Stimulated activated CD8-positive, alpha-beta memory T cell treated with anti-CD3 and anti-CD28 coated beads, Interleukin-15, amount 100 ng/mL, for 1 hour (primary cell): ENCODE data around the gene SNAI1.
"Not testable (repeated sequence)": the region's sequence is repeated elsewhere in the genome, so short reads cannot be mapped to it uniquely, and the experiment has no call there.

Experiments used
- DNase-seq: peaks from one replicate; pipeline ENCODE4 v3.0.0-alpha.2; 2020; ENCODE audit warnings: low read depth

Gene SNAI1

DNA sequence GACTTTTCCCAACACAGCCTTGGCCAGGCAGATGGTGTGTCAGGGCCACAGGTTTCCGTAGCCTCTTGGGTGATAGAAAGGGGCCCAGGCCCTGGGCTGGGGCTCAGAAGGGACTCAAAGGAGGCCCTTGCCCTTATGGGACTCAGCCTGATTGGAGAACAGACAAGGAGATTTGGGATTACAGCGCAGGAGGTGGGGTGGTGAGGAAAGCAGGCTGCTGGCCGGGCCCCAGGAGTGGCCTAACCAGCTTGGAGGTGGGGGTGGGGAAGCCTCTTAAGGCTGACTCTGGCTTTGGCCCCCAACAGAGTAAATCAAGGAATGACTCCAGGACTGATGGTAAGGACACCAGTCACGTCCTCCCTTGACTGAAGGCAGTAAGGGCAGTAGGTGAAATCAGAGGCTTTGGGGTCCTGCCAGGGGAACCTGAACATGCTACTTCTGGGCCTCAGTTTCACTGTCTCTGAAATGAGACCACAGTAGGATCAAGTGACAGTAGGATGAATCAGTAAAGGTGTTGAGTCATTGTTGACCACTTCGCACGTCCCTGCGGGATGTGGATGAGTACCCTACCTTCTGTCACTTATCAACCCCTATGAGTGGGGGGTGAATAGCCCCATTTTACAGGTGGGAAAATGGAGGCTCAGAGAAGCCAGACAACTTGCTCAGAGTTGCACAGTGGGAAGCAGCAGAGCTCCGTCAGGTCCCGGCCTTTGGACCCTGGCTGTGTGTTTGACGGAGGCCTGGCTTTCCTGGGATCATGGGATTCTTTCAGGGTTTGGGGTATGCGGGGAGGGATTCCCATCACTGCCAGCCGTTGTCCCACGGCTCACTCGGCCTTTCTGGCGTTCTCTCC is 4.5 kb downstream of the SNAI1 start:
- no peak for DNase-seq

DNA sequence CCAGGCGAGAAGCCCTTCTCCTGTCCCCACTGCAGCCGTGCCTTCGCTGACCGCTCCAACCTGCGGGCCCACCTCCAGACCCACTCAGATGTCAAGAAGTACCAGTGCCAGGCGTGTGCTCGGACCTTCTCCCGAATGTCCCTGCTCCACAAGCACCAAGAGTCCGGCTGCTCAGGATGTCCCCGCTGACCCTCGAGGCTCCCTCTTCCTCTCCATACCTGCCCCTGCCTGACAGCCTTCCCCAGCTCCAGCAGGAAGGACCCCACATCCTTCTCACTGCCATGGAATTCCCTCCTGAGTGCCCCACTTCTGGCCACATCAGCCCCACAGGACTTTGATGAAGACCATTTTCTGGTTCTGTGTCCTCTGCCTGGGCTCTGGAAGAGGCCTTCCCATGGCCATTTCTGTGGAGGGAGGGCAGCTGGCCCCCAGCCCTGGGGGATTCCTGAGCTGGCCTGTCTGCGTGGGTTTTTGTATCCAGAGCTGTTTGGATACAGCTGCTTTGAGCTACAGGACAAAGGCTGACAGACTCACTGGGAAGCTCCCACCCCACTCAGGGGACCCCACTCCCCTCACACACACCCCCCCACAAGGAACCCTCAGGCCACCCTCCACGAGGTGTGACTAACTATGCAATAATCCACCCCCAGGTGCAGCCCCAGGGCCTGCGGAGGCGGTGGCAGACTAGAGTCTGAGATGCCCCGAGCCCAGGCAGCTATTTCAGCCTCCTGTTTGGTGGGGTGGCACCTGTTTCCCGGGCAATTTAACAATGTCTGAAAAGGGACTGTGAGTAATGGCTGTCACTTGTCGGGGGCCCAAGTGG is 5.3 kb downstream of the SNAI1 start:
- no peak for DNase-seq

DNA sequence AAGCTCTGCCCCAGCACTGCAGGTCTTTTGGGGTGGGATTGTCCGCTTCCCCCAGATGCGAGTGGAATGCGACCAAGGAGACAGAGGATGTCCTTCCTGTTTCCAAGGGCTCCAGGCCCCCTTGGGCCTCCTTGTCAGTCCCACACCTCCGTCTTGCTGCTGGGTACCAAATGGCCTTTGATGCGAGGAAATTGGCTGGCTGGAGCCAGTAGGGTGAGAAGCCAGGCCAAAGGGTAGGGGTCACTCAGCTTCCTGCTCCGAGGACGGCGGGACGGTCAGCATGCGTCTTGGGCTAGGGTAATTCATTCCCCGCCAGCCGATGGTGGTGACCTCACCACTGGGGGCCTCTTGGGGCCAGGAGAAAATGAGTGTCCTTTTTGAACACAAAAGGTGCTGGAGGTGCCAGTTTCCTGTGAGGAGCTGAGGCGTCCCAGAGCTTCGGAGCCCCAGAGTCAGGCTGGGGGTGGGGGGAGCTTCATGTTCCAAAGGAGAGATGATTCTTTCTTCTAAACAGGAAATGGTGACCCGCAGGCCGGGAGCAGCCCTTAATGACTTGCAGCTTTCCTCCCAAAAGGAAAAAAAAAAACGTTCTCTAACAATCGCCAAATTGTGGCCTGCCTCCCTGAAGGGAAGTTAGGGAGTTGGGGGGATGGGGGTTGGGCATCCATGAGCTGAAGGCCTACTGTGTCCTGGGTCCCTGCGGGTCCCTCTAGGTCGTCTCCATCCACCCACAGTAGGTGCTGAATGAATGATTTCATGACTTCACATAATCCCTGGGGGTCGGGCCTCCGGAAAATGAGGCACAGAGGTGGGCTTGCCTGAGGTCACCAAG is 6.7 kb downstream of the SNAI1 start:
- DNase-seq, result no peak

DNA sequence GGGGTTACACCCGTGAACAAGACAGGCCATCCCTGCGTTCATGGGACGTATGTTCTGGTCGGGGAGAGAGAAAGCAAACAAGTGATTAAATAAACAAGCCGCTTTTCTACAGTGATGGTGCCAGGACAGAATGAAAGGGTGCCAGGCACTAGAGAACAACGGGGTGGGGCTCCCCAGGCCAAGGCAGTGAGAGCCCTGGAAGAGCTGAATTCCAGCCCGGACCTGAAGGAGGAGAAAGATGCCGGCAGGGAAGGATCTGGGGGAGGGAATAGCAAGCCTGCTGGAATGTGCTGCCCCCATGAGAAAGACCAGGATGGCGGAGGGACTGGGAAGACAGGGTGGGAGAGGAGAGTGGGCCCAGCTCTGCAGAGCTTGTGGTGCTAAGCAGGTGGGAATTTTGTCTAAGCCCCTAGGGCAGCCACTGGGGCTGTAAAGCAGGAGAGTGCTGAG is 7.5 kb downstream of the SNAI1 start:
- DNase-seq, result no peak

DNA sequence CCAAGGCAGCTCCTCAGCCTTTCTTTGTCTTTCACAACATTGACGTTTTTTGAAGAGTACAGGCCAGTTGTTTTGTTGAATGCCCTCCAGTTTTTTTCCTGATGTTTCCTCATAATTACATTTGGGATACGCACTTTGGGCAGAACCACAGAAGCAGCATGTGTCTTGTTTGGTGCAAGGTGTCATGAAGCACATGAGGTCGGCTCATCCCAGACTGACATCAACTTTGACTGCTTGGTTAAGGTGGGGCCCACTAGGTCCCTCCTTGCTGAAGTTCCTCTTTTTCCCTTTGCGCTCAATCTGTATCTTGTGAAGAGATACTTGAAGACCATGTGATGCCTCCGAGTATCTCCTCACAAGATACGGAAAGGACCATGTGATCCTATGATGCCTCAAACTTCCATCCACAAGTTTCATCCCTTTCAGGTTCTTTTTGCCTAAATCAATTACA is 10.5 kb downstream of the SNAI1 start:
- DNase-seq, result no peak

DNA sequence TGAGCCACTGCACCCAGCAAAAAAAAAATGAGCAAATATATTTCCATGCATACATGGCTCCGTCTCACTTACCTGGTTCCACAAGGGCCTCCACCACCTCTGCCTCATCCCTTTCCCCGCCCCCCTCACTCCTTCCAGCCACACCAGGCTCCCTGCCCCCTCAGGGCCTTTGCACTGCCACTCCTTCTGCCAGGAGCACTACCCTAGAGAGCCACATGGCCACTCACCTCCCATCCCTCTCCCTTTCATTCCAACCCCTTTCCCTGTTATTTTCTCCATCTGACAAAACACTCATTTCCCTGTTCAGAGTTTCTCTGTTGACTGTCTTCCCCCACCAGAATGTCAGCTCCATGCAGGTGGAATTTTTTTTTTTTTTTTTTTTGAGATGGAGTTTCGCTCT is 12.8 kb downstream of the SNAI1 start:
- DNase-seq, result no peak

DNA sequence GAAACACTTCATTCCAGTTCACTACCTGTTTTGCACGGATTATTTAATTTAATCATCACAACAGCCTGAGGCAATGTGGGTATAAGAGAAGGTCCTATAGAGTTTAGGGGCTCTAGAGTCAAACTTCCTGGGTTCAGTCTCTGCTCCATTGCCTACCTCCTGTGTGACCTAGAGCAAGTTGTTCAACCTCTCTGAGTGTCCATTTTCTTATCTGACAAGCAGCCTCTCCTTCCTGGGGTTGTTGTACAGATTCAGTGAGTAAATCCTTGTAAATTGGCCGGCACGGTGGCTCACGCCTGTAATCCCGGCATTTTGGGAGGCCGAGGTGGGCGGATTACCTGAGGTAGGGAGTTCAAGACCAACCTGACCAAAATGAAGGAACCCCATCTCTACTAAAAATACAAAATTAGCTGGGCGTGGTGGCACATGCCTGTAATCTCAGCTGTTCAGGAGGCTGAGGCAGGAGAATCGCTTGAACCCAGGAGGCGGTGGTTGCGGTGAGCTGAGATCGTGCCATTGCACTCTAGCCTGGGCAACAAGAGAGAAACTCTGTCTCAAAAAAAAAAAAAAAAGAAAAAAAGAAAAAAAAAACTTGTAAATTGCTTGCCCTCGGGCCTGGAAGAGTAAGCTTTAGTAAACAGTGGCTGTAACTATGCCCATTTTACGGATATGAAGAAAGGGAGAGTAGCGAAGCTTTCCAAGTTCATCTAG is 15.9 kb downstream of the SNAI1 start:
- DNase-seq, result not testable (repeated sequence)

DNA sequence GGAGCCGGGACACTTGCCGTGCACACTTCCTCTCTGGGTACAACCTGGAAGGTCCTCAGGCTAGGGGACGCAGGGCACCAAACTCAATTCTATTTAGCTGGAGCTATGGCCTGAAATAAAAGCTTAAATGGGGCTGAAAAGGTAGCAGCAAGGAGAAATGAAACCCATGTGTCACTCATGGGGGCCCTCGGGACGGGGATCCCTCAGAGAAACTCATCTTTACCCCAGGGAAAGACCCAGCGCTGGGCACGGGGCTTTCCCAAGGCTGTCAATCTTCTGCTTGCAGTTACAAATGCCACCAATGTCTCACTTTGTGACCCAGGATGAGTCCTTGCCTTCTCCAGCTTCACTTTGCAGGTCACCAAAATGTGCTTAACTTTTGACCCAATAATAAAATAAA is 16.5 kb downstream of the SNAI1 start:
- DNase-seq, result no peak

DNA sequence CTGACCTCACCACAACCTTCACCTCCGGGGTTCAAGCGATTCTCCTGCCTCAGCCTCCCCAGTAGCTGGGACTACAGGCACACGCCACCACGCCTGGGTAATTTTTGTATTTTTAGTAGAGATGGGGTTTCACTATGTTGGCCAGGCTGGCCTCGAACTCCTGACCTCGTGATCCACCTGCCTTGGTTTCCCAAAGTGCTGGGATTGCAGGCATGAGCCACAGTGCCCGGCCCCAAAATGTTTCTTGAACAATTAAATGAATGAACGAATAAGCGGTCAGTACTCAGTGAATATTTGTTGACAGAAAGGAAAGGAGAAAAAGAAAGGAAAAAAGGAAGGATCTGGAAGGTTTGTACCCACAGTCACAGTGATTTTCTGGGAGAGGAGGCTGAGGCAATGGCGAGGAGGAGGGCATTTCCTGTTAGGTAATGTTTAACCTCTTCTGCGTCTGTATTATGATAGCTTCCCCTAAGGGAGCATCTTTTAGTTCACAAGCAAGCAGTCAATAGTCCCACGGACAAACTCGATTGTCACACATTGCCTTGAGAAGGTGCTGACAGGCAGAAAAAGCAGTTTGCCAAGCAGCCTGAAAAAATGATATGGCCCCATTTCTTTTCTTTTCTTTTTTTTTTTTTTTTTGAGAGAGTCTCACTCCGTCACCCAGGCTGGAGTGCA is 17.9 kb downstream of the SNAI1 start:
- DNase-seq, result not testable (repeated sequence)

DNA sequence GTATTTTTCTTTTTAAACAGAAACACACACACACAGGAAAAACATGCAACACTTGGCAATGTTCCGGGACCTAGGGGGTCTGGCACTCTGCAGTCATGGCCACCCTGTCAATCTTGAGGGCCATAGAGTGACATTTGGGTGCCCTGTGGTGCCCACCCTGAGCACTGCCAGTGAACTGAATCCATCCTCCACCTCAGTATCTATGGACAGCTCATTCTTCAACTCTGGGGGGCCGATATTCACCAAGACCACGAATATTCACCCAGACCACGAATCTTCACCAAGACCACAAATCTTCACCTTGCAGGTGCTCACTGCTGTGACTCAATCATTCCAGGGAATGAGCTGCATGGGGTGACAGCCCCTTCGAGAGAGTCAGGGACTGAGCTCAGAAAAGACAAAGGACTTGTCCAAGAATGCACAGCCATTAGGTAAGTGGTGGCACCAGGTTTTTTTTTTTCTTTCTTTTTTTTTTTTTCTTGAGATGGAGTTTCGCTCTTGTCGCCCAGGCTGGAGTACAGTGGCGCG is 19.1 kb downstream of the SNAI1 start:
- no peak for DNase-seq

DNA sequence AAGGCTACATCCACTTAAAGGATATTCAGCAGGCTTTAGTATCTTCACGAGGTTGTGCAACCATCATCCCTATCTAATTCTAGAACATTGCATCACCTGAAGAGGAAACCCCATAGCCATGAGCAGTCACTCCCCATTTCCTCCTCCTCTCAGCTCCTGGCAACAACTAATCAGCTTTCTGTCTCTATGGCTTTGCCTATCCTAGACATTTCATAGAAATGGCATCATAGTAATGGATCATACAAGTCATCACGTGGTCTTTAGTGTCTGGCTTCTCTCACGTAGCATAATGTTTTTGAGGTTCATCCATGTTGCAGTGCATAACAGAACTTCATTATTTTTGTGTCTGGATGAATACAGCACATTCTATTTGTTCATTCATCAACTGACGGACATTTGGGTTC is 20.5 kb downstream of the SNAI1 start:
- DNase-seq, result no peak

DNA sequence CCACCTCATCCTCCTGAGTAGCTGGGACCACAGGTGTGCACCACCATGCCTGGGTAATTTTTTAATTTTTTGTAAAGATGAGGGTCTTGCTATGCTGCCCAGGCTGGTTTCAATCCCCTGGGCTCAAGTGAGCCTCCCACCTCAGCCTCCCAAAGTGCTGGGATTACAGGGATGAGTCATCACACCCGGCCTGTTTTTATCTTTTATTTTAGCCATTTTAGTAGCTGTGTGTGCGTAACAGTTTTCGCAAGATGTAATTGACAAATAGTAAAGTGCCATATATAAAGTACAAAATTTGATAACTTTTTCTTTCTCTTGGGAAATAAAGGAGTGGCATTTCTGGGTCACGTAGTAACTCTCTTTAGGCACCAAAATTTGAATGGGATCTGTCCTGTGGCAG is 21.4 kb downstream of the SNAI1 start:
- no peak for DNase-seq

DNA sequence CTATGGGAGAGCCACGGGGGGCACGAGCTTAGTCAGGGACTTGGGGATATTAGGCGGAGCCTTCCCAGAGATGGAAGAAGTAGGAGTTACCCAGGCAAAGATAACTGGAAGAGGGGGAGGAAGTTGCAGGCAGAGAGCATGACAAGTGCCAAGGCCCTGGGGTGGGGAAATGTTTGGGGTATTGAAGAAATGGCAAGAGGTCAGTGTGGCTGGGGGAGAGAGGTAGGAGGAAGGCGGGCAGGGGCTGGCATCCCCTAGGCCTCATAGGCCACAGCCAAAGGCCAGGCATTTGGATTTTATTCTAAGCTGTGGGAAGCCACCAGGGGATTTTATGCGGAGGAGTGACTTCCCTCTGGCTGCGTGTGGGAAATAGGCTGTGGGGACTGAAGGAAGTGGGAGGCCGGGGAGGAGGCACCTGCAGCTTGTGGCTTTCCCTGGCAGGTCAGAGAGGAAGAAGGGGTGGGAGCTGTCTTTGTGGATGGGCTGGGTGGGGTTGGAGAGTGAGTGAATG is 22.7 kb downstream of the SNAI1 start:
- no peak for DNase-seq

DNA sequence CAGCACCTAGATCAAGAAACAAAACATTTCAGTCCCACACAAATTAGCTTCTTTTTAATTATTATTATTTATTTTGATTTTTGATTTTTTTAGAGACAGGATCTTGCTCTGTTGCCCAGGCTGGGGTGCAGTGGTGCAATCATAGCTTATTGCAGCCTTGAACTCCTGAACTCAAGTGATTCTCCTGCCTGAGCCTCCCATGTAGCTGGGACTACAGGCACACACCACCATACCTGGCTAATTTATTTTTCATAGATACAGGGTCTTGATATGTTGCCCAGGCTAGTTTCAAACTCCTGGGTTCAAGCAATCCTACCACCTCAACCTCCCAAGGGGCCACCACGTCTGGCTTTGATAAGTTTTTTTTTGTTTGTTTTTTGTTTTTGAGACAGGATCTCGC is 24.6 kb downstream of the SNAI1 start:
- DNase-seq, result no peak

DNA sequence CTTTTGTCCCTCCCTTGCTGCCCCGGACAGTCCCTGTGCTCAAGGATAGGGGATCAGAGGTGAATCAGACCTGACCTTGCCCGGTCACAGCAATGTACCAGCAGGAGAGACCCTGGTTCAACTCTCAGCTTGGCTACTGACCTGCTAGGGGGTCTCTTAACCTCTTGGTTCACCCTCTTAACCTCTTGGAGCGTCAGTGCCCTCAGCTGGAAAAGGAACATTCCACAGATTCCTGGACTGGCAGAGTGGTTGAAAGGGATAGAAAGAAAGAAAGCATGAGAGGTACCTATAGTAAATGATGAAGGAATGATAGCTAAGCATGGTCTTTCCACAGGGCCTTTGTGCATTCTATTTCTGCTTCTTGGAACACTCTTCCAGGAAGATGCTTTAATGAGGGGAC is 25.2 kb downstream of the SNAI1 start:
- no peak for DNase-seq

DNA sequence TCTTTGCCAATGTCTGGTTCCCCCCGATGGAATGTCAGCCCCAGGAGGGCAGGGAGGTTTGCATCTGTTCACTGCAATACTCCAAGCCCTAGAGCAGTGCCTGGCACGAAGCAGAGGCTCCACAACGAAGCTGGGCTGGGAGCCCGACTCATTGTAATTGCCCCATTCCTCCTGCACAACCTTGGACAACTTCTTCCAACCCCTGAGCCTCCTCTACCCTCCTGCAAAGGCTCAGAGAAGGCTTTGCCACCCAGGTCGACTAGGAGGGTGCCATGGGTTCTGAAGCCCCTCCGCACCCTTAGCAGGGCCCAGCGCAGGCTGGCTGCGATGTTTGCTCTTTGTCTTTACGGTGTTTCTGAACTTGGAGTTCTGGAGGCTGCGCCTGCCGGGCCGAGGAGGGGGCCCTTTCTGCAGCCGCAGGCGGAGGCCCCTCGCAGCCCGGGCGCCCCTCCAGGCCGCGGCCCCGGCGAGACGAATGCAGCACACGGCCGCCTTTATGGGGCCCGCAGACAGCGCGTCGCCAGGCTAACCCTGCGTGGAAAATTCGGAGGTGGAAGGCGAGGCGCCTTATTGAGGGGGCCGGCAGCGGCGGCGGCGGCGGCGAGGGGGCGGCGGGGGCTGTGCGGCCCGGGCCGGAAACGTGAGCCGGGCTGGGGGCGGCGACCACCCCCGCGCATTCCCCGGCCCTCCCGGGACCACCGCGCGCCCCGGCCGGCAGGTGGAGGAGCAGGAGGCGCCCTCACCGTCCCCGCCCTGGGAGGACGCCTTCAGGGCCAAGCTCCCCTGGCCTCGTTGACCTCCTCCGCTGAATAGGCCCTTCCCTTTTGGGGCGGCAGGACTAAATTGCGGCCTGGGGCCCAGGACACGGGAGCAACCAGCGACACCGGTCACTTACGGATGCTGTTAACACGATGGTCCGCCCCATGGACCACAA is 27.0 kb downstream of the SNAI1 start:
- DNase-seq, result no peak

DNA sequence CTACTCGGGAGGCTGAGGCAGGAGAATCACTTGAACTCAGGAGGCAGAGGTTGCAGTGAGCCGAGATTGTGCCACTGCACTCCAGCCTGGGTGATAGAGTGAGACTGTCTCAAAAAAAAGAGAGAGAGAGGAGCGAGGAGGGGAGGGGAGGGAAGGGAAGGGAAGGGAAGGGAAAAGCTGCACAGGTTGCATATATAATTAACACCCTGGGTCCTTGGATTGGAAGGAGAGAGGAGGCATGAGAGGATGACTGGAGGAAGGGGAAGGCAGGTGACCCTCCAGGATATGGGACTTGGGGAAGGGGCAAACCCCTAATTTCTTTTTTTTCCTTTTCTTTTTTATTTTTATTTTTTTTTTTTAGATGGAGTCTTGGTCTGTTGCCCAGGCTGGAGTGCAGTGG is 28.8 kb downstream of the SNAI1 start:
- DNase-seq, result not testable (repeated sequence)

DNA sequence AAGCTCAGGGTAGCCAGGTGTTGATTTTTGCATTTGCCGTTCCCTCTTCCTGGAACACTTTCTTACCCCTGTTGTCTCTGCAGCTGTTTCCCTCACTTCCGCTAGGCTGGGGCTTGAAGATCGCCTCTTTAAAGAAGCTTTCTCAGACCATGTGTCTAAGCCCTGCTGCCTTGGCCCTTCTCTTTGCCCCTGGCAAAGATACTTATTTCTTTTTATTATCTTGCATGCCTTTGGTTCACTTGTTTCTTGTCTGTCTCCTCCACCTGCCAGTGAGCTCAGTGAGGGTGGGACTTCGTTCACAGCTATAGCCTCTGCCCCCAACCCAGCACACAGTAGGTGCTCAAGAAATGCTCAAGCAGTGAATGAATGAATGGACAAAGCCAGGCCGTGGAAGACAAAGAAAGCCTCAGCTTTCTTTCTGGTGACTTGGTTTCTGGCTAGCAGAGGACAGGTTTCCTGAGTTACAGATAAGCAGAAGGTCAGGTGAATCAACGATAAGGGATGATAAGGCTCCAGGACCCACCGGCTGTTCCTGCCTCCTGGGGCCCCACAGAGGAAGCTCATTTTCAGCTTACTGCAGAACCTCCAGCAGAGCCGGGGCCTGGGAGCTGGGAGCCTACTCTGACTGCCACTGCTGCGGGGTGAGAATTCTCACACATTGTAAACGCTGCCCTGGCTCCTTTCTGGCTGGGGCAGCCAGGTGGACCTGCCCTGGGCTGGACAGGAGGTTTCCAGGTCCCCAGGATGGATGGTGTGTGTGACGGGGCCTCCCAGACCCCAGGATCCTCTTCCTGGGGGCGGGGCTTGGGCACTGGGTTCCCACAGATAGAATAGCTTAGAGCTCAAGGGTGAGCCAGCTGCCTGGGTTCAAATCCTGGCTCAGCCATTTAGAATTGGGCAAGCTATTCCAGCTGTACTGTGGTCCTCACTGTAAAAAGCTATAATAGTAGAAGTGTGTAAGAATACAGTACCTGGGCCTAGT is 29.8 kb downstream of the SNAI1 start:
- DNase-seq, result no peak
